HG03571 (cell line): Measurements from ENCODE around the gene CPNE7.

Experiments
- ATAC-seq: cut with Tn5 transposase; IDR thresholded peaks from one replicate; pipeline ENCODE4 v1.9.1; 2021; ENCODE audit not compliant: unreplicated experiment

The CPNE7 gene

GRCh38 chr16:89602273-89602951, 26.9 kb downstream of the CPNE7 start:
- no peak for ATAC-seq

- no peak for ATAC-seq
These were observed 27.5 kb downstream of the CPNE7 start for GRCh38 chr16:89602952-89603590.

GRCh38 chr16:89604764-89605163, 29.2 kb downstream of the CPNE7 start:
- ATAC-seq: no peak

- ATAC-seq: no peak
These were observed 29.8 kb downstream of the CPNE7 start for GRCh38 chr16:89605186-89605970.

GRCh38 chr16:89606006-89606405, 30.4 kb downstream of the CPNE7 start:
- ATAC-seq: no peak

GRCh38 chr16:89607453-89607852, 31.9 kb downstream of the CPNE7 start:
- no peak for ATAC-seq

GRCh38 chr16:89607937-89608740, 32.6 kb downstream of the CPNE7 start:
- ATAC-seq: no peak

GRCh38 chr16:89610108-89610453, 34.5 kb downstream of the CPNE7 start:
- ATAC-seq: no peak

- ATAC-seq: no peak
These were observed 37.0 kb downstream of the CPNE7 start for GRCh38 chr16:89612415-89613166.

- ATAC-seq: no peak
These were observed 37.8 kb downstream of the CPNE7 start, which contains the start of gene DPEP1 for GRCh38 chr16:89613231-89613953. Gene DPEP1, plus strand, starts transcription at chr16:89613642. Its CDS starts 16,769 bp downstream, at chr16:89630411.

- no peak for ATAC-seq
These were observed 38.4 kb downstream of the CPNE7 start for GRCh38 chr16:89613954-89614459.

GRCh38 chr16:89615176-89615575, 39.6 kb downstream of the CPNE7 start:
- no peak for ATAC-seq

GRCh38 chr16:89615596-89616090, 40.1 kb downstream of the CPNE7 start:
- ATAC-seq: no peak

- ATAC-seq: no peak
These were observed 41.1 kb downstream of the CPNE7 start for GRCh38 chr16:89616623-89617022.

GRCh38 chr16:89617036-89617435, 41.5 kb downstream of the CPNE7 start:
- no peak for ATAC-seq

- ATAC-seq: no peak
These were observed 42.8 kb downstream of the CPNE7 start for GRCh38 chr16:89618109-89618998.

GRCh38 chr16:89619840-89620239, 44.3 kb downstream of the CPNE7 start:
- ATAC-seq: no peak

- ATAC-seq: no peak
These were observed 44.9 kb downstream of the CPNE7 start for GRCh38 chr16:89620406-89620841.
